K562 treated with DMSO at 1 percent for 48 hours (cell line): ENCODE results near the gene ARHGAP42. TPM values are rescaled to one million over a fixed set of nuclear protein-coding genes. Genes with fewer than 3 reads are reported as not detected.

ENCODE experiments used
- total RNA-seq: library from RNA; unstranded; fragments of 300-600 nt; gene quantifications from 2 replicates; pipeline ENCODE4 v1.2.3, GENCODE V29; 2022; ENCODE audit warnings: low replicate concordance; ENCODE audit errors: extremely low read depth

Gene ARHGAP42, protein sequence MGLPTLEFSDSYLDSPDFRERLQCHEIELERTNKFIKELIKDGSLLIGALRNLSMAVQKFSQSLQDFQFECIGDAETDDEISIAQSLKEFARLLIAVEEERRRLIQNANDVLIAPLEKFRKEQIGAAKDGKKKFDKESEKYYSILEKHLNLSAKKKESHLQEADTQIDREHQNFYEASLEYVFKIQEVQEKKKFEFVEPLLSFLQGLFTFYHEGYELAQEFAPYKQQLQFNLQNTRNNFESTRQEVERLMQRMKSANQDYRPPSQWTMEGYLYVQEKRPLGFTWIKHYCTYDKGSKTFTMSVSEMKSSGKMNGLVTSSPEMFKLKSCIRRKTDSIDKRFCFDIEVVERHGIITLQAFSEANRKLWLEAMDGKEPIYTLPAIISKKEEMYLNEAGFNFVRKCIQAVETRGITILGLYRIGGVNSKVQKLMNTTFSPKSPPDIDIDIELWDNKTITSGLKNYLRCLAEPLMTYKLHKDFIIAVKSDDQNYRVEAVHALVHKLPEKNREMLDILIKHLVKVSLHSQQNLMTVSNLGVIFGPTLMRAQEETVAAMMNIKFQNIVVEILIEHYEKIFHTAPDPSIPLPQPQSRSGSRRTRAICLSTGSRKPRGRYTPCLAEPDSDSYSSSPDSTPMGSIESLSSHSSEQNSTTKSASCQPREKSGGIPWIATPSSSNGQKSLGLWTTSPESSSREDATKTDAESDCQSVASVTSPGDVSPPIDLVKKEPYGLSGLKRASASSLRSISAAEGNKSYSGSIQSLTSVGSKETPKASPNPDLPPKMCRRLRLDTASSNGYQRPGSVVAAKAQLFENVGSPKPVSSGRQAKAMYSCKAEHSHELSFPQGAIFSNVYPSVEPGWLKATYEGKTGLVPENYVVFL
- total RNA-seq: not detected in 2 replicates

DNA sequence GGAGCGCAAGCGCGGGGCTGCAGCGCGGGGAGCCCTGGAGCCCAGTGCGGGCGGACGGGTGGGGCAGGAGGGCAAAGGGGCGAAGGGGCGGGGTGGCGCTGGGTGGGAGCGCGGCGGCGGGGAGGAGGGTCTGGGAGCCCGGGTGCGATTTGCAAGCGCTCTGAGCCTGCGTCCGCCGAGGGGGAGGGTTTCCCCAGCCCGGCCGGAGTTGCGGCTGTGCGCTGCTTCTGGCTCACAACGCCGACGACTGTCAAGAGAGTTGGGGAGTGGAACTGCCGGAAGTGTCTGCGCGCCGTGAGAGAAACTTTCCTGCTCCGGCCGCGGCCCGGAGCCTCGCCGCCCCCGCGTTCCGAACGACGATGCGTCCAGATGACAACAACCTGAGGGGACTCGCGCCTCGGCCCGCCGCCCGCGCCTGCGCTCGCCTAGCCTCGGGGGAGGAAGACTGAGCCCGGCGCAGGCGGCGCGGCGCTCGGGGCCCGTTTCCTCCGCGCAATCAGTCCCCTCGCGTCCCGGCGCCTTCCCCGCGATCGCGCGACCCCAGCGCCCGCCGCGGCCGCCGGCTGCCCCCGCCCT, at the start of gene ARHGAP42:
ARHGAP42 (plus strand) TSS at position 235 of the 576 bp plus-strand sequence. CDS start 391 bp downstream, outside the sequence.

